Measurements from ENCODE around the gene ANKRD26. TPM values are rescaled to one million over a fixed set of nuclear protein-coding genes. Genes with fewer than 3 reads are reported as not detected.

ANKRD26 gene
- total and polyA plus RNA-seq, 2 donors from 2014 or later: 1.9 to 9.3 TPM

DNA sequence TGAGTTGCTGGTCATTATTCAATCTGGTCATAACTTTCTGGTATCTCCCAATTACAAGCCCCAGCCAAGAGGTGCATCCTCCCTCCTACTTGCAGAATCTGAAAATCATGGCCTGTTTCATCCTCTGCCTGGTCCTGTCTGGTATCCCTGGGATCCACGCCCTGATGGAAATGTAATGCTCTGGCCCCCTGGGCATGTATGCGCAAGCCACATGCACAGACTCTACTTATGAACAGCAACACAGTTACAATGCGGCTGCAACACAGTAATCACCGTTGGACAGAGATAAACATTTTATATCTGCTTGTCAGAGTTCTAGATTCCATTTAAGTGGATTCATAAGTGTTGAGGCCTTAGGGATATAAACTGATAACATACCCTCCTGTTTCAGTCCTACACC is 121.8 kb downstream of the ANKRD26 start:
- H3K9ac ChIP-seq (ENCODE audit: low read length in 3 of 3): no peak overlapping the region
- H3K27me3 ChIP-seq (ENCODE audit: control insufficient read depth, insufficient read depth, low read length): no peaks in the 10 kb centered on the region
- no peak for DNase-seq
- no peaks in the 10 kb centered on the region for H3K9me3 ChIP-seq (ENCODE audit: control insufficient read depth in 2 of 3, insufficient read depth in 1 of 3, low read length in 3 of 3)
- FAIRE-seq: no peak
- H3K4me3 ChIP-seq (ENCODE audit: low read length in 3 of 3): no peak overlapping the region
- H3K36me3 ChIP-seq (ENCODE audit: control insufficient read depth in 2 of 3, insufficient read depth in 3 of 3, low read length in 3 of 3): peaks cover 0 to 14% (median 2%) of the 10 kb centered on the region in 3 donors
- TF ChIP-seq, protein P1, sequence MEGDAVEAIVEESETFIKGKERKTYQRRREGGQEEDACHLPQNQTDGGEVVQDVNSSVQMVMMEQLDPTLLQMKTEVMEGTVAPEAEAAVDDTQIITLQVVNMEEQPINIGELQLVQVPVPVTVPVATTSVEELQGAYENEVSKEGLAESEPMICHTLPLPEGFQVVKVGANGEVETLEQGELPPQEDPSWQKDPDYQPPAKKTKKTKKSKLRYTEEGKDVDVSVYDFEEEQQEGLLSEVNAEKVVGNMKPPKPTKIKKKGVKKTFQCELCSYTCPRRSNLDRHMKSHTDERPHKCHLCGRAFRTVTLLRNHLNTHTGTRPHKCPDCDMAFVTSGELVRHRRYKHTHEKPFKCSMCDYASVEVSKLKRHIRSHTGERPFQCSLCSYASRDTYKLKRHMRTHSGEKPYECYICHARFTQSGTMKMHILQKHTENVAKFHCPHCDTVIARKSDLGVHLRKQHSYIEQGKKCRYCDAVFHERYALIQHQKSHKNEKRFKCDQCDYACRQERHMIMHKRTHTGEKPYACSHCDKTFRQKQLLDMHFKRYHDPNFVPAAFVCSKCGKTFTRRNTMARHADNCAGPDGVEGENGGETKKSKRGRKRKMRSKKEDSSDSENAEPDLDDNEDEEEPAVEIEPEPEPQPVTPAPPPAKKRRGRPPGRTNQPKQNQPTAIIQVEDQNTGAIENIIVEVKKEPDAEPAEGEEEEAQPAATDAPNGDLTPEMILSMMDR (IDR thresholded peaks at IDR 0.05; ENCODE audit: borderline replicate concordance, extremely low read depth, insufficient read depth): no peak
- intact Hi-C loops (cut with DNase I): no loop called here
- H3K27ac ChIP-seq (ENCODE audit: low read depth in 2 of 2, low read length in 2 of 2): no peak overlapping the region
- no peaks in the 10 kb centered on the region for H3K4me1 ChIP-seq (ENCODE audit: control insufficient read depth in 2 of 3, insufficient read depth in 2 of 3, low read depth in 1 of 3, low read length in 3 of 3)

DNA sequence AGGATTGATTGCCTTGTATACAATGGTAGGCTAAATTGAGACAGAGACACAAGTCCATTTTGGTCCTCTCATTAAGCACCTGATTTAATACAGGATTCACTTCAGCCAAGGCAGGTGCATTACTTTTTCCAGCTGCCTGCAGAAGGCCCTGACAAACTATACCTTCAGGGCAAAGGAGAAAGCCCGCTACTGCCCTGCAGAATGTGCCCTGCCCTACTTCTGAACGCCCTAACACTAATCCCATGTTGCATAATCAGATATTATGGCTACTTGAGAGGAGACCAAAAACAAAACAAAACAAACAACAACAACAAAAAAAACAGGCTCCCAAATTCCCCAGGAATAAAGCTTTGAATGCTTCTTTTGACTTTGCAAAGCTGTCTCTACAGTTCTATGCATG is 122.7 kb downstream of the ANKRD26 start:
- Histone ChIP-seq H3K9ac (ENCODE audit: low read length in 3 of 3) (no peak overlapping the region), H3K4me3 (ENCODE audit: low read length in 3 of 3) (no peak overlapping the region)
- no peak for FAIRE-seq

DNA sequence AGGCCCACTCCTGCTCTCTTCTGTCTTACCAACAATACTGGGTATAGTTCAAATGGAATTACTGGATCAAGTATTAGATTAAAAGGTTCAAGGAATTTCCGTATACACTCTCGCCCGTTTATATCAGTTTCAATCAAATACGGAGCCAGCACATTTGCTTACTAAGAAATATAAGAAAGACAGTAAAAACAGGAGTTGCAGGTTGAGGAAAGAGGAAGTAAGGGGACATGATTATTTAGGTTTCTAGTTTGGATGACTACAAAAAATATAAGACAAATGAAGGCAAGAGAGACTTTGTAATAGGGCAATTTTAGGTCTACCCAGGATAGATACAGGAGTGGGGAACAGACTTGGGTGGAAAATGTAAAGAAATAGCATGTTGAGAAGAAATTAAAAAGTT is 129.6 kb downstream of the ANKRD26 start:
- Histone ChIP-seq H3K27me3 (ENCODE audit: control insufficient read depth, insufficient read depth, low read length) (no peaks in the 10 kb centered on the region), H3K9me3 (ENCODE audit: control insufficient read depth in 2 of 3, insufficient read depth in 1 of 3, low read length in 3 of 3) (no peaks in the 10 kb centered on the region), H3K4me3 (ENCODE audit: low read length in 3 of 3) (no peak overlapping the region), H3K27ac (ENCODE audit: low read depth in 2 of 2, low read length in 2 of 2) (no peak overlapping the region), H3K4me1 (ENCODE audit: control insufficient read depth in 2 of 3, insufficient read depth in 2 of 3, low read depth in 1 of 3, low read length in 3 of 3) (no peaks in the 10 kb centered on the region), H3K9ac (ENCODE audit: low read length in 3 of 3) (no peak overlapping the region), H3K36me3 (ENCODE audit: control insufficient read depth in 2 of 3, insufficient read depth in 3 of 3, low read length in 3 of 3) (peaks cover 0 to 4% (median 0%) of the 10 kb centered on the region in 3 donors)
- intact Hi-C loops (cut with DNase I): no loop called here
- TF ChIP-seq, protein P1 (IDR thresholded peaks at IDR 0.05; ENCODE audit: borderline replicate concordance, extremely low read depth, insufficient read depth): no peak
- FAIRE-seq: no peak
- no peak for DNase-seq

More for the DNA sequence above, 122.7 kb downstream of the ANKRD26 start:
- no peaks in the 10 kb centered on the region for H3K9me3 ChIP-seq (ENCODE audit: control insufficient read depth in 2 of 3, insufficient read depth in 1 of 3, low read length in 3 of 3)
- TF ChIP-seq, protein P1 (IDR thresholded peaks at IDR 0.05; ENCODE audit: borderline replicate concordance, extremely low read depth, insufficient read depth): no peak
- no peaks in the 10 kb centered on the region for H3K27me3 ChIP-seq (ENCODE audit: control insufficient read depth, insufficient read depth, low read length)
- no peak overlapping the region for H3K27ac ChIP-seq (ENCODE audit: low read depth in 2 of 2, low read length in 2 of 2)
- no peaks in the 10 kb centered on the region for H3K4me1 ChIP-seq (ENCODE audit: control insufficient read depth in 2 of 3, insufficient read depth in 2 of 3, low read depth in 1 of 3, low read length in 3 of 3)
- H3K36me3 ChIP-seq (ENCODE audit: control insufficient read depth in 2 of 3, insufficient read depth in 3 of 3, low read length in 3 of 3): peaks cover 0 to 14% (median 2%) of the 10 kb centered on the region in 3 donors
- intact Hi-C loops (cut with DNase I): no loop called here
- DNase-seq: no peak
